HG03095 (cell line): ENCODE measurements around the gene PTK6.
"Not testable (repeated sequence)": the region's sequence is repeated elsewhere in the genome, so short reads cannot be mapped to it uniquely, and the experiment has no call there.

Experiments used
- ATAC-seq: cut with Tn5 transposase; IDR thresholded peaks from one replicate; pipeline ENCODE4 v1.9.1; 2021; ENCODE audit warnings: moderate library complexity; ENCODE audit not compliant: unreplicated experiment

PTK6 gene

DNA sequence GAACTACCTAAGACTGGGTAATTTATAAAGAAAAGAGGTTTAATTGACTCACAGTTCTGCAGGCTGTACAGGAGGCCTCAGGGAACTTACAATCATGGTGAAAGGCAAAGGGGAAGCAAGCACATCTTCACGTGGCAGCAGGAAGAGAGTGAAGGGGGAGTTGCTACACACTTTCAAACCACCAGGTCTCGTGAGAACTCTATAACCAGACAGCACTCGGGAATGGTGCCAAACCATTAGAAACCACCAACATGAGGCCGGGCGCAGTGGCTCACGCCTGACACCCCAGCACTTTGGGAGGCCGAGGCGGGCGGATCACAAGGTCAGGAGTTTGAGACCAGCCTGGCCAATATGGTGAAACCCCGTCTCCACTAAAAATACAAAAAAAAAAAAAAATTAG is 22.7 kb downstream of the PTK6 start:
- not testable (repeated sequence) for ATAC-seq

DNA sequence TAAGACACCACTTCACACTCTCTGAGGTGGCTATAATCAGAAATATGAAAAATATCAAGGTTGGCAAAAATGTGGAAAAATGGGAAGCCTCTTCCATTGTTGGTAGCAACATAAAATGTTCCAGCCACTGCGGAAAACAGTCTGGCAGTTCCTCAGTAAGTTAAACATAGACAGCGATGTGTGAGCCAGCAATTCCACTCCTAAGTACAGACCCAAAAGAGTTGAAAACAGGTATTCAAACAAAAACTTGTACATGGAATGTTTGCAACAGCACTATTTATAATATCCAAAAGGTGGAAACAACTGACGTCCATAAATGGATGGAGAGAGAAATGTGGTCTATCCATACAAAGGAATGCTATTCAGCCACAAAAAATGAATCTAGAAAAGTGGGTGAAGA is 24.0 kb downstream of the PTK6 start:
- no peak for ATAC-seq

DNA sequence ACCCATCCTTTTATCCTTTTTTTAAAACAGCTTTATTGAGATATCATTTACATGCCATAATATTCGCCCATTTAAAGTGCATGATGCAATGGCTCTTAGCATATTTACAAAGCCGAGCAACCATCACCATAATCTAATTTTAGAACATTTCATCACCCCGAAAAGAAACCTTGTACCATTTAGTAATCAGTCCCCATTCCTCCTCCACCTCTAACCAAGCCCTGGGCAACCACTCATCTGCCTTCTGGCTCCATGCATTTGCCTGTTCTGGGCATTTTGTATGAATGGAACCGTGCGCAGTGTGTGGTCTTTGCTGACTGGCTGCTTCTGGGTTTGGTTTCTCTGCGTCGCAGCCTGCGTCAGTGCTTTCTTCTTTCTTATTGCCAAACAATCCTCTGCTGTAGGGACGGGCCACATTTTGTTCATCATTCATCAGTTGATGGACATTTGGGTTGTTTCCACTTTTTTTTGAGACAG is 28.1 kb downstream of the PTK6 start:
- ATAC-seq, result no peak

DNA sequence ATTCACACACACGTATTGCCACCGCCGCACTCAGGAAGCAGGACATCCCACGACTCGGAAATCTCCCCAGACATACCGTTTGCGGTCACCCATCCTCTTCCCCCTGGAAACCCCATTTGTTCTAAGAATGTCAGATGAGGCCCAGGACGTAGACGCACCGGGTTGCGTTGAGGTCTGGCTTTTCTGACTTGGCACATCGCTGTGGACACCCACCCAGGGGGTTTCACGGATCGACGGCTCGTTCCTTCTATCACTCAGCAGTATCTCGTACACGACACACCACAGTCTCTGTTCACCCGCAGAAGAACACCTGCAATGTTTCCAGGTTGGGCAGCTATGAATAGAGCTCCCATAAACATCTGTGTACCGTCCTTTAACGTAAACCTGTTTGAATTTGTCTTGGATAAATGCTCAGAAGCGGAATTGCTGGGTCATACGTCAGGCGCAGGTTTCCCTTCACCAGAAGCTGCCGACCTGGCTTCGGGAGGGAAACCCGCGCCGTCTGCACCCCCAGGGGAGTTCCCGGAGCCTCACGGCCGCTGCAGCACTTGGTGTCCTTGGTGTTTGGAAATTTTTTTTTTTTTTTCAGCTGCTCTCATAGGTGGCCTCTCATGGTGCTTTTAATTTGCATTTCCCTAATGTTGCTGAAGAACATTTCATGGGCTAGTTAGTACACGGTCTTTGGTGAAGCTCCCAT is 29.0 kb downstream of the PTK6 start:
- ATAC-seq, result no peak

DNA sequence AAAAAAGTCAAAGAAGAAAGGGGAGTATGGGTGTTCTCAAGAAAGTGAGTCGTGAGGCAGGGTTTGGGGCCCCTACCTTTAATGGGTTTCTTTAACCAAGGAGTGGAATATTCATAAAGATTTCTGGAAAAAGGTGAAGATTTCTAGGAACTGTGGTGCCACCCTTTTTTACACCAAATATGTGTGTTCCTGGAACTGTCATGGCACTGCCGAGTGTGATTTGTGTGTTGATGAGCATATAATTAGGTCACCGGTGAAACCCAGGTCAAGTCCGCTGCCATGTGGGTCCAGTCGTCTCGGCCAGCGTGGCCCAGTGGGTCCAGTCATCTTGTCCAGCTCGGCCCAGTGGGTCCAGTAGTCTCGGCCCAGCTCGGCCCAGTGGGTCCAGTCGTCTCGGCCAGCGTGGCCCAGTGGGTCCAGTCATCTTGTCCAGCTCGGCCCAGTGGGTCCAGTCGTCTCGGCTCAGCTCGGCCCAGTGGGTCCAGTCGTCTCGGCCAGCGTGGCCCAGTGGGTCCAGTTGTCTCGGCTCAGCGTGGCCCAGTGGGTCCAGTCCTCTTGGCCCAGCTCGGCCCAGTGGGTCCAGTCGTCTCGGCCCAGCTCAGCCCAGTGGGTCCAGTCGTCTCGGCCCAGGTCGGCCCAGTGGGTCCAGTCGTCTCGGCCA is 30.0 kb downstream of the PTK6 start:
- no peak for ATAC-seq

DNA sequence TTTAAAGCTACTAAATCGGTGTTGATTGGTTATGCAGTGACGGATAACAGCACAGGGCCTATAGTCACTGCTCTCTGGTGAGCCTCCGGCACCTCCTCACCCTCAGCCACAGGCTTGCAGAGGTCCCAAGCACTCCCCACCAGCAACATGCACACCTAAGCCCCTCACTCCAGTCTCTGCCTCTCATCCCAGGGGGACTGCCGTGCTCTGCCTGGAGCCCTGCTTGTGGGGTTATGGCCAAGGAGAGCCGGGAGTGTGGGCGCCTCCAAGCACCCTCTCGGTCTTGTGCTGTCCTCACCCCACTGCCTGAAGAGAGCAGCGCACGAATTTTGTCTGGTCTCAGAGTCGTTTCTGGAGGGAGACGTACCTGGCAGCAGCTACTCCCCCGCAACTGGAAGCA is 31.5 kb downstream of the PTK6 start:
- ATAC-seq, result no peak

DNA sequence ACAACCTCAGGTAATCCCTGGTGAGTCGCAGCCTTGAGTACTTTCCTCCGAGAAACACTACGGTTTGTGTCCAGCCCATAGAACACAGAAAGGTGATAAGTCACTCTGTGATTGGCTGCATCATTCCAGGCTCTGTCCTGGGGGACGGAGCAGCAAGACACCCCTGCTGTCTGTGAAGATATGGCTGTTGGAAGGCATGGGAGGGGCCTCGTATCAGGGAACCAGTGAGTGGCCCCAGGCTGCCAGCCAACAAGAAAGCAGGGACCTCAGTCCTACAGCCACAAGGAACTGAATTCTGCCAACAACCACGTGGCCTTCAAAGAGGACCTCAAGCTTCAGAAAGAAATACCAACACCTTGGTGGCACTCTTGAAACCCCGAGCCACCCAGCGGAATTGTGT is 31.9 kb downstream of the PTK6 start:
- ATAC-seq, result no peak

DNA sequence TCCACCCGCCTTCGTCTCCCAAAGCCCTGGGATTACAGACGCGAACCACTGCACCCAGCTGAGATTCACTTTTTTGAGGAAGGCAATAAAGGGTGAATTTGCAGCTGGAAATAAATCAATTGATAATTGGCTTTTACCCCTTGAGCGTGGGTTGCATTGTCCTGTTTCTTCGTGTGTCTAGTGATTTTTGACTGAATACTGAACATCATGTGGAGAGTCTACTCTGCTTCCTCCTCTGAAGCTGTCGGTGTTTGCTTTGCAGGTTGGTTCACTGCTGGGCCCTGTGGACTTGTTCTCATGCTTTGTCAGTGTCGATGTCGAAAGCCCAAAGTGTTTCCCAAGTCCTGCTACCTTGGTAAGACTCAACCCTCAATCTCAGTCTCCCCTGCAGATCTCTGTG is 32.5 kb downstream of the PTK6 start:
- no peak for ATAC-seq

DNA sequence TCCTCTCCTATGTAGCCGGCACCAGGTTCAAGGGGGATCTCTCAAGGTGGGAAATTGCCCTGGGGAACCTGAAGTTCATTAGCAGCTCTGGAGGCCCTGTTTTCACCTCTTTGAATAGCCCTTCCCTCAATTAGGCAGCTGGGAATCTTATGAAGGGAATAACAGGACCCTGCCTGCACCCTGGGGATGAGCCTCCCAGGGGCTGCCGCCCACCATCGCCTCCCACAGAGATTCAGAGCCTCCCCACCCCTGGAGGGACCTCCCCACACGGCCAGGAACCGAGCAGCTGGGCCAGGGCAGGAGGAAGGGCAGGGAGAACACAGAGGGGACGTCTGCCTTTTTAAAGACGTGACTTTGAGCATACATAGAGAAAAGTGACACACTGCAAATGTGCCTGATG is 33.7 kb downstream of the PTK6 start:
- ATAC-seq, result no peak

DNA sequence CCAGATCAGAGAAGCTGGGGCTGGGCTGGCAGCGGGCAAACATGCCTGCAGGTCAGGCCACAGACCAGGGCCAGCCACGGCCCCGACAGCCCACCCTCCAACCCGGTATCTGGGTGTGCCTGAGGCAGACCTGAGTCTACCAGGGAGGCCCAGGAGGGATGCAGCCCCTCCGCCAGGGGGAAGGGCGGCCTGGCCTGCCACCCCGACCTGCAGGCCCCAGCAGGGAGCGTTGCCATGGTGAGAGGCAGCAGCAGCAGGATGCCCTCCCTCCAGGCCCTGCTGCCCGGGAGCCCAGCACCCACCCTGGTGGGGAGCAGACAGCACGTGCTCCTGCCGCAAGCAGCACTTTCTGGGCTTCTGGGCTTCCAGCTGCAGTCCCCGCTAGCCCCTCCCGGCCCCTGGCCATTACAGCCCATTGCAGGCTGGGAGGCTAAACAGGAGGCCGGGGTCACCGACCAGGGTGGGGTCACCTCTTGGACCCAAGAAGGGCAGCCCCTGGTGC is 34.5 kb downstream of the PTK6 start:
- no peak for ATAC-seq

DNA sequence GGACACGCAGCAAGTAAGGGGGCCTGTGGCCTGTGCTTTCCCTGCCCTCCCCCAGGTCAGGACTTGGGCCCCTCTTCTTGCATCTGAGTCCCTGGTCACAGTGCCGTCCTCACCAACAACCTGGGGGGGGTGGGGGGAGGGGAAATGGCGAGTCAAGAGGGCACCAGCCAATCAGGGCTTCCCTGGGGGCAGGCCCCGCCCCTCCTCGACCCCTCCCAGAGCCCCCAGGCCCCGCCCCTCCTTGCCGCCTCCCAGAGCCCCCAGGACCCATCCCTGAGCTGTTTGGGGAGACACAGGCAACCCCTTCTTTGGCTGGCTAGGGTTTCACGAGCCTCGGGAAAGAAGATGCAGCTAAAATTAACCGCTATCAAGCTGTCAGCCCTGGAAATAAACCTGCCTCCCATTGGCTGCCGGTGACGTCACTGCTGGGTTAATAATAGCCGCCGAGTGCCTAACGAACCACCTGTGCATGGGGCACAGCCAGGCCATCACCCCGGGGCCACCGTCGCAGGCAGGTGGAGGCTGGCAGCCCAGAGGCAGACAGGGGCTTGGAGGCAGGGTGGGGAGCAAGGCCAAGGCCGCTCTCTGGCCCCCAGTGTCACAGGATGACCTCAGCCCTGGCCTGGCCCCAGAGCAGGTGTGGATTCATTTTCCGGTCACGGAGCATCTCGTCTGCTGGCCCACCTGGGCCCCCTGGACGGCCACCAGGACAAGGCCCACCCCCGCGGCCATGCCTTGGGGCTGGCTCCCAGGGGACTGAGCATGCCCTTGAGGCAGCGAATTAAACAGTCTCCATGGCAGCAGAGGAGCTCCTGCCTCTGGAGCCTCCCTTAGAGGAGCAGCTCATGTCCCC is 35.1 kb downstream of the PTK6 start:
- no peak for ATAC-seq

DNA sequence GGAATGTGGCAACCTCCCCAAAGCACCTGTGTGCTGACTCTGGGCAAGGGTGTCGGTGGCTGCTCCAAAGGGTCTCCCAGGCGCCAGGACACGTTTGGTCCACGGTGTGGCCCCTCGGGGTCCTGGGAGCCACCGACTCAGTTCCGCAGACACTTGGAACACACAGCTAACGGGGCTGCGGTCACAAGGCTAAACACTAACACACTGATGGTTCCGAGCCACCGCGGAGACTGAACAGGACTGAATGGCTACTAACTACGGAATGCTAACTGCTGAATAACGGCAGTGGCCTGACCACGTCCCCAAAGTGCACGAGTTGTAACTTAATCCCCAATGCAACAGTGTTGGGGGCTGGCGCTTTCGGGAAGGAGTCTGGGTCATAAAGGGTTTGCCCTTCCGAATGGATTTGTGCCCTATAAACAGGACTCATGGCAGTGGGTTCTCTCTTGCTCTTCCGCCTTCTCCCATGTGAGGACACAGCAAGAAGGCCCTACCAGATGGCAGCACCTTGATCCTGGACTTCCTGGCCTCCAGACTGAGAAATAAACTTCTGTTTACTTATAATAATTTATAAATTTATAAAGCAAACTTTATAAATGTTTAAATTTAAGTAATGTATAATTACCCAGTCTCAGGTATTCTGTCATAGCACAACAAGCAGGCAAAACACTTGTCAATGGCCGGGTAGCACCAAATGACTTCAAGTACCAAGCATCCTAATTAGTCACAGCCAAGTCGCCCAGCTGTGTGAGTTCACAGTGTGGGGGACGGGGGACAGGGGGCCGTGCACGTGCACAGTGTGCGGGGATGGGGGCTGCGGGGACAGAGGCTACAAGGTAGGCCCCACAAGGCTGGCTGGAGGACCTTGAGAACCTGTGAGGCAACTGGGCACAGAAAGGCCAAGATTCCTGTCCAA is 36.0 kb downstream of the PTK6 start:
- no peak for ATAC-seq

DNA sequence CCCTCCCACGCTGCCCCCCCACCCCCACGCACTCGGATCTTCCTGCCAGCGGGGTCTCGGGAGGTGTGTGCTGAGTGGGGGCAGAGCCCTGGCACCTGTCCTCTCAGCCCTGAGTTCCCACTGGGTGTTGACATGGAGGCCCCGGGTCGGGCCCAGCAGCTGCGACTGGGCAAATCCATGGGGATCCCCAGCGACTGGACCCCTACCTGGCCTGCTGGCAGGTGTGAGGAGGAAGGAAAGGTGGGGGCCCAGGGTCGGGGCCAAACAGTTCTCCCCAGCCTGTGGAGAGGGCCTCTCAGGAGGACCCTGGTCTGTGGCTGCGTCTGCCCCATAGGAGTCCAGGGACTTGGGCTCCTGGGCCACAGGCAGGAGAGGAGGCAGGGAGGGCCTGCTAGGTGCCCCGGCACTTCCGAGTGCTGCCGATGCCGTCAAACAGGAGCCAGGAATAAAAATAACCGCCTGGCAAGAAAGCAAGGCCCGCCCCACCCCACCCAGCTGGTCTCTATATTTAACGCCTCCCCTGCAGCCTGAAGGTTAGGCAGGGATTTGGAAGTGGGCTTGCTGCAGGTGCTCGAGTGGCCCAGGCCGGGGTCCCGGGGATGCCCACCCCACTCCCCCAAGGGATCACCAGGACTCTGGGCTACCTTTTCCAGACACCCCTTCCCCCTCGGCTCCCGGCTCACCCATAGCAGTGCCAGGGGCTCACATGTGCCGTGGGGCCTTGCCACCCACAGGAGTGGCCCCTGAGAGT is 36.9 kb downstream of the PTK6 start:
- ATAC-seq, result no peak

DNA sequence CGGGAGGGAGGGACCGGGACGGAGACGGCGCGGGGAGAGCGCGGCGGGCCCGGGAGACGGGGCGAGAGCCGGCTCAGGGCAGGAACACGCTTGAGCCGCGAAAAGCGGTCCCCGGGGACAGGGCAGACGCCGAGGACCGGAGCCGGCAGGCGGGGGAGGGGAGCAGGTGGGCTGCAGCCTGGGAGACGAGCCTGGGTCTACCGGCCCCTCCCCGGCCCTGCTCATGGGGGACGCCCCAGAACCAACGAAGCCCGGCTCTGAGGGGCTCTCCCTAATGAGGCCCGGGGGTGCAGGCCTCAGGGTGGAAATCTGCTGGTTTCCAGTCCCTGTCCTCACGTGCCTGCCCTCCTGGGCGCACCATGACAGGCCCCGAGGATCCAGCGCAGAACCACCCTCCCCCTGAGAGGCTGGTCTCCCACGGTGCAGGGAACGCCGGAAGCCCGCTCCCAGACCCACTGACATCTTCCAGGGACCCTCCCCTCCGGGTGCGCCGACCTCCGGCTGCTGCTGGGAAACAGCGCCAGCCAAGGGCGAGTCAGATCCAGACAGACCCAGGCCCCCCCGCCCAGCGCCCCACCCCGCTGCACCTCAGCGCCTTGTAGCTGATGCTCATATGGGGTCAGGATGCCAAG is 37.7 kb downstream of the PTK6 start:
- ATAC-seq, result no peak

DNA sequence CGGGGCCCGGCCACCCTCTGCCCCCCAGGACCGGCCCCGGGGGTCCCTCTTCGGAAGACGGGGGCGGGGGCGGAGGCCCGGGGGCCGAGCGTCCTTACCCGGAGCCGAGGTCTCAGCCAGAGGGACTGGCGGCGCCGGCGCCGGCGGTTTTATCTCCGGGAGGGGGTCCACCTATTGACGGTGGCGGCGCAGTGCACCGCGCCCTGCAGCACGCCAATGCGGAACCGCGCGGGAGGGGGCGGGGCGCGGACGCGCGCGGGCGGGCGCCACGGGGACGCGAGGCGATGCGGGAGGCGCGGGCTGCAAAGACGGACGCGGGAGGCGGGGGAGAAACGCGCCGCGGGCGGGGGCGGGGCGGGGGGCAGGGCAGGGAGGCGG is 38.2 kb downstream of the PTK6 start, which contains the start of gene EEF1A2:
Gene EEF1A2, minus strand, starts transcription at position 124 of the 378 bp plus-strand sequence. CDS start 1,320 bp downstream, outside the sequence.
- no peak for ATAC-seq

DNA sequence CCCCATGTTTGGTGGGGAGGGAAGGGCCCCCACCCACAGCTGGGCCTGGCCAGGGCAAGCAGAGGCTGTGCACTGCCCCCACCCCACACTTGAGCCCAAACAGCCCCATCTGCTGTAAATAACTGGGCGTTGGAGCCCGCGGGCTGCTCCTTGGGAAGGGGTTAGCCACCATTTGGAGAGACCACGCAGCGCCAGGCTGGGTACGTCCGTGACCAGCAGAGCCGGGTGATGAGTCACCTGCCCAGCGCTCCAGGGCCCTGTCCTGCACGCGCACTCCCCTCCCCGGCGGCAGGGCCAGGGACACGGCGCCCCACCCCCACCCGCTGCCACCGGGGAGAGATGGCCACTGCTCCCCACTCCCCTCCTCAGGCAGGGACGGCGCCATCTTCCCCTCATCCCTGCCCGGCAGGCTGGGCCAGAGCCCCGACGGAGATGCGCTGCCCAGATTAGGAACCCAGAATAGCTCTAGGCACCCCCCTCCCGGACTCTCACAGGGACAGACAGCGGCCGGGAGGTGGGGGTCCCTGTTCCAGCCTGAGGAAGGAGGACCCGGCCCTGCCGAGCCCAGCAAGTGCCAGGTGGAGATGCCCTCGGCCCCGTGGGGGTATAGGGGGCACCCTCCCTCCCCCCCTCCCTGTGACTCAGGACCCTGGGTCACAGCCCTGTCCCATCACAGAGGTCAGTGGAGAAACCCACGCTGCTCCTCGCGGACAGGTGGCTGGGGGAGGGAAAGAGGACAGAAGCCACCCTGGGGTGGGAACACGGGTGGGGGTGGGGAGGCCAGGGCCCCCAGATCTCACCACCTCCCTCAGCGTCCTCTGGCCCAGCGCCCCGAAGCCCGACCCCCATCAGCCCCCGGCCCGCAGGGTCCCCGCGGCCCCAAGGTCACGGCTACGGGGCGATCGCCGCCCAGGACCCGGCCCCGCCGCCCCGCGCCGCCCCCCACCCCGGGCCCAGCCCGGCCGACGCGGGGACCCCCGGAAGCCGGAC is 38.9 kb downstream of the PTK6 start:
- no peak for ATAC-seq

DNA sequence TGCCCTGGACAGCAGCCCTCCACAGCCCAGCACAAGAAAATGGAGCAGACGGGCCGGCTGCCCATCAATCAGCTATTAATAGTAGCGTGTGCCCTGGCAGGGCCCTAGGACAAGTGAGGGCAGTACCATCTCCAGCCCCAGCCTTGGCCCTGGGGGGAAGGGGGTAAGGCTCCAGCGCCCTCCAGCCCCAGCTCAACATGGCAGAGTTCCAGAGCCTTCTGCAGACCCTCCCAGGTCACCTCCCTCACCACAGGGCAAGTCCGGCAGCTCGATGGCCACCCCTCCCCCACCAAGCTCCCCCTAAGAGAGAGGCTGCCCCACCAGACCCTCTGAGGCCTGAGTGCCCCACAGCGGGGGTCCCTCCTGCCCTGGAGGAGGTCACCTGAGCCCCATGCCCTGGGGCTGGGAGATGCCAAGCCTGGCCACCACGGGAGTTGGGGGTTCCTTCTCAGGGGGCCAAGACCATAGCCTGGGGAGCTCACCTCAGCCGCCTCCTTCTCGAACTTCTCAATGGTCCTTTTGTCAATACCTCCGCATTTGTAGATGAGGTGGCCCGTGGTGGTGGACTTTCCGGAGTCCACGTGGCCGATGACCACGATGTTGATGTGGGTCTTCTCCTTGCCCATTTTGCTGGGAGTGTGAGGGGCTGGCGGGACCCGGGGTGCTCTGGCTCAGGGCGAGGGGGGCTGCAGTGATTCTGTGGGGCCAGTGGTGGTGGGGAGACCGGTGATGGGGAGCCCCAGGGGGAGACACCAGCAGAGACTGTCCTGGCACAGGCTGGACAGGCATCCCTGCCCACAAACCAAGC is 39.8 kb downstream of the PTK6 start:
- ATAC-seq, result no peak
